Liver (tissue), 9 donors: ENCODE data around the gene PARVB. TPM values are rescaled to one million over a fixed set of nuclear protein-coding genes. Genes with fewer than 3 reads are reported as not detected.

Experiments
- DNase-seq: peaks from one replicate; pipeline ENCODE4 v3.0.0-alpha.2; 2017; ENCODE audit warnings: low spot score
- H3K27ac ChIP-seq, 2 donors: one replicate each; pipeline ENCODE4 v1.7.0; 2013; ENCODE audit warnings: inconsistent platforms in 2 of 2, low read length in 2 of 2, control low read depth in 1 of 2, low read depth in 1 of 2, mild to moderate bottlenecking in 1 of 2
- H3K27me3 ChIP-seq, 4 donors: one replicate each; pipeline versions ENCODE4 v1.6.1 to v1.7.0; 2013; ENCODE audit warnings: low read length in 3 of 4, inconsistent platforms in 1 of 4, mild to moderate bottlenecking in 1 of 4, moderate library complexity in 1 of 4; ENCODE audit not compliant: control insufficient read depth in 4 of 4, insufficient read depth in 4 of 4
- H3K36me3 ChIP-seq, 4 donors: one replicate each; pipeline versions ENCODE4 v1.6.1 to v1.7.0; 2013; ENCODE audit warnings: low read length in 3 of 4, mild to moderate bottlenecking in 3 of 4, low read depth in 1 of 4, moderate library complexity in 1 of 4; ENCODE audit not compliant: control insufficient read depth in 4 of 4, insufficient read depth in 3 of 4
- H3K4me1 ChIP-seq, 4 donors: one replicate each; pipeline versions ENCODE4 v1.6.1 to v1.7.0; 2013; ENCODE audit warnings: low read length in 3 of 4, mild to moderate bottlenecking in 3 of 4, moderate library complexity in 1 of 4; ENCODE audit not compliant: control insufficient read depth in 4 of 4, insufficient read depth in 4 of 4
- H3K4me3 ChIP-seq, 3 donors: one replicate each; pipeline versions ENCODE4 v1.6.1 to v1.7.0; 2013; ENCODE audit warnings: low read length in 3 of 3, control low read depth in 1 of 3, low read depth in 1 of 3, mild to moderate bottlenecking in 1 of 3
- H3K9ac ChIP-seq, 2 donors: one replicate each; pipeline ENCODE4 v1.7.0; 2013; ENCODE audit warnings: low read length in 2 of 2, mild to moderate bottlenecking in 2 of 2, moderate library complexity in 2 of 2, control low read depth in 1 of 2, low read depth in 1 of 2
- H3K9me3 ChIP-seq, 4 donors: one replicate each; pipeline versions ENCODE4 v1.6.1 to v1.7.0; 2013; ENCODE audit warnings: low read length in 3 of 4; ENCODE audit not compliant: control insufficient read depth in 4 of 4
- ATF3 ChIP-seq: IDR thresholded peaks from 2 replicates; pipeline ENCODE4 v1.6.1; 2016; ENCODE audit warnings: antibody characterized with exemption
- CTCF ChIP-seq: fragments of 150-350 bp; IDR thresholded peaks from 2 replicates; pipeline ENCODE4 v1.5.1; 2017; ENCODE audit warnings: improper control_type of control experiment, low read depth, low read length; ENCODE audit not compliant: missing input control
- EGR1 ChIP-seq, 2 donors: IDR thresholded peaks; 2 replicates each; pipeline ENCODE4 v1.6.1; 2016 to 2018; ENCODE audit warnings: antibody characterized with exemption in 2 of 2, low read depth in 2 of 2
- FOXA1 ChIP-seq: IDR thresholded peaks from 2 replicates; pipeline ENCODE4 v1.6.1; 2016; ENCODE audit warnings: antibody characterized with exemption
- FOXA2 ChIP-seq: IDR thresholded peaks from 2 replicates; pipeline ENCODE4 v1.6.1; 2016; ENCODE audit warnings: antibody characterized with exemption
- GABPA ChIP-seq, 2 donors: IDR thresholded peaks in 1 of 2; conservative IDR thresholded peaks in 1 of 2; 2 replicates each; pipeline ENCODE4 v1.6.1; 2016; ENCODE audit warnings: antibody characterized with exemption in 2 of 2, mild to moderate bottlenecking in 1 of 2, moderate library complexity in 1 of 2
- HNF4A ChIP-seq, 2 donors: conservative IDR thresholded peaks; 2 replicates each; pipeline ENCODE4 v1.6.1; 2016; ENCODE audit warnings: antibody characterized with exemption in 2 of 2, mild to moderate bottlenecking in 2 of 2
- HNF4G ChIP-seq: IDR thresholded peaks from 2 replicates; pipeline ENCODE4 v1.6.1; 2016; ENCODE audit warnings: antibody characterized with exemption
- JUND ChIP-seq, 2 donors: IDR thresholded peaks; 2 replicates each; pipeline ENCODE4 v1.6.1; 2016; ENCODE audit warnings: antibody characterized with exemption in 2 of 2
- NR2F2 ChIP-seq: IDR thresholded peaks from 2 replicates; pipeline ENCODE4 v1.6.1; 2016; ENCODE audit warnings: antibody characterized with exemption
- RAD21 ChIP-seq, 2 donors: IDR thresholded peaks; 2 replicates each; pipeline ENCODE4 v1.6.1; 2016; ENCODE audit warnings: antibody characterized with exemption in 2 of 2, mild to moderate bottlenecking in 2 of 2
- REST ChIP-seq: IDR thresholded peaks from 2 replicates; pipeline ENCODE4 v1.6.1; 2016; ENCODE audit warnings: antibody characterized with exemption, mild to moderate bottlenecking
- RXRA ChIP-seq, 2 donors: IDR thresholded peaks; 2 replicates each; pipeline ENCODE4 v1.6.1; 2017 to 2018; ENCODE audit warnings: antibody characterized with exemption in 2 of 2, mild to moderate bottlenecking in 1 of 2
- SP1 ChIP-seq: IDR thresholded peaks from 2 replicates; pipeline ENCODE4 v1.6.1; 2018; ENCODE audit warnings: antibody characterized with exemption, mild to moderate bottlenecking
- TAF1 ChIP-seq: conservative IDR thresholded peaks from 2 replicates; pipeline ENCODE4 v1.6.1; 2016; ENCODE audit warnings: antibody characterized with exemption, mild to moderate bottlenecking
- ZBTB33 ChIP-seq: IDR thresholded peaks from 2 replicates; pipeline ENCODE4 v1.6.1; 2016; ENCODE audit warnings: antibody characterized with exemption
- WGBS: extraction: QIAGEN DNeasy Blood & Tissue Kit; methylation state at CpG from one replicate; pipeline ENCODE4 v1.1.7; 2013; 5-methylcytosine and 5-hydroxymethylcytosine counted together
- polyA plus RNA-seq, 2 donors: library from polyadenylated mRNA; stranded (reverse) in 1 of 2; unstranded in 1 of 2; fragments of 200-250 nt in 1 of 2; fragments of >200 nt in 1 of 2; fragmentation: Nextera tagmentation in 1 of 2; extraction: Ambion mirVana in 1 of 2; gene quantifications; one replicate each; pipeline versions ENCODE4 v1.2.1 to v1.2.3, GENCODE V29; 2013 to 2015
- total RNA-seq, 2 donors: library from RNA; depleted of rRNA; stranded (reverse); fragments of >200 nt; gene quantifications; one replicate each; pipeline ENCODE4 v1.2.3, GENCODE V29; 2014
- donor health status: healthy.
- donor health status: healthy.
- donor health status: healthy.
- donor health status: healthy.
- donor health status: healthy.

The PARVB gene
- total and polyA plus RNA-seq, 4 donors, result 3.2 to 55.5 (median 17.7) TPM

GRCh38 chr22:44137415-44137814 lies 113.3 kb downstream of the PARVB start:
- no peak for TF ChIP-seq NR2F2
- no peak for TF ChIP-seq EGR1 (IDR thresholded peaks at IDR 0.05; ENCODE audit: low read depth in 2 of 2)
- TF ChIP-seq TAF1, result no peak
- TF ChIP-seq JUND (IDR thresholded peaks at IDR 0.05), result no peak
- TF ChIP-seq SP1, result no peak
- Histone ChIP-seq H3K9ac (no peak overlapping the region), H3K4me3 (no peak overlapping the region), H3K27me3 (no peaks in the 10 kb centered on the region), H3K27ac (no peak overlapping the region), H3K9me3 (peaks cover 0 to 4% (median 2%) of the 10 kb centered on the region in 4 donors), H3K36me3 (peaks cover 0 to 7% (median 2%) of the 10 kb centered on the region in 4 donors), H3K4me1 (no peaks in the 10 kb centered on the region)
- WGBS, result 96% methylated on average over 3 of the region's 3 CpGs
- DNase-seq, result no peak

GRCh38 chr22:44139773-44140172 lies 115.7 kb downstream of the PARVB start:
- Histone ChIP-seq H3K36me3 (peaks cover 0 to 3% (median 2%) of the 10 kb centered on the region in 4 donors), H3K4me3 (no peak overlapping the region), H3K27ac (no peak overlapping the region), H3K4me1 (no peaks in the 10 kb centered on the region), H3K9ac (no peak overlapping the region), H3K27me3 (no peaks in the 10 kb centered on the region), H3K9me3 (peaks cover 0 to 4% (median 2%) of the 10 kb centered on the region in 4 donors)
- 92% methylated on average over 6 of the region's 6 CpGs for WGBS
- TF ChIP-seq HNF4A (conservative IDR thresholded peaks at IDR 0.05) (no peak), NR2F2 (no peak), HNF4G (no peak), FOXA1 (no peak), SP1 (no peak), REST (no peak), TAF1 (no peak), ATF3 (no peak), RAD21 (IDR thresholded peaks at IDR 0.05) (no peak), ZBTB33 (no peak), EGR1 (IDR thresholded peaks at IDR 0.05; ENCODE audit: low read depth in 2 of 2) (no peak), JUND (IDR thresholded peaks at IDR 0.05) (no peak), FOXA2 (no peak), RXRA (IDR thresholded peaks at IDR 0.05) (no peak), CTCF (no peak), GABPA (IDR thresholded peaks at IDR 0.05 in 1 of 2, conservative IDR thresholded peaks at IDR 0.05 in 1 of 2) (no peak)
- DNase-seq, result no peak
